Measurements from ENCODE around the gene CPNE9. TPM values are rescaled to one million over a fixed set of nuclear protein-coding genes. Genes with fewer than 3 reads are reported as not detected.

The CPNE9 gene
- total RNA-seq, 6 donors from 2014 or later: 0.20 to 0.39 (median 0.30) TPM; not detected in 3

DNA sequence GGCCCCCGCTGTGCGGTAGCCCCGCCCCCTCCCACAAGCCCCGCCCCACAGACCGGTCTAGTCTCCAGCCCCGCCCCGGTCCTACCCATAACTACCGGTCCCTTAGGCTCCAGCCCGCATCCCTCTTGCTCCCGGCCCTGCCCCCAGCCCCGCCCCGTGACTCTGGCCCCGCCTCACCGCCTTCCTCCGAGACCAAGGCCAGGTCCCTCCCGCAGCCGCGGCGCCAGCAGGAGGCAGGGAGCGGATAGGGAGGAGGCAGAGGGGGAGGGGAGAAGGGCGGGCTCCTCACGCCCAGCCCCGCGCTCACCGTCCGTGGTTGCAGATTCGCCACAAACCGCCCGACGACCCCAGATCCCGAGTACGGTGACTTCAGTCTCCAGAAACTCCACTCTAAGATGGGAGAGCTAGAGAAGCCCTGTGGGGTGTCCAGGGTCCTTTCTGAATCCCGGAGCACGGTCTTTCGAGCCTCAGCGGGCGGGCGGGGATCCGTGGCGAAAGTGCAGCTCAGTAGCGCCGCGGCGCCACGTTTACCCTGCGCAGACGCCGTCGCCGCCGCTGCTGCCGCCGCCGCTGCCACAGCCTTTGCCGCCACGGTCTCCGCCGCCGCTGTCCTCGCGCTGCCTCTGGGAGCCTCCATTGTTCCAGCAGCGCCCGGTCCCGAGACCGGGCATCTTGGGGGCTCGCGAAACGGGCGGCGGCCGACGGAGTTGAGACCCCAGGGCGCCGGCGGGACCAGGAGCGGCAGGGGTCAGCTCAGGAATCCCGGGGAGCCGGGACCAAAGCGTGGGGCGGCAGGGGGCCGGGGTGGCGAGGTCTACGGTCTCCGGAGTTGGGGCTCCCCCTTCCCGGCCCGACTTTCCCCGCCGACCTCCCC, 27.8 kb downstream of the CPNE9 start, which contains the start of gene BRPF1:
TSS of gene BRPF1 (plus strand) at position 530 of the 874 bp plus-strand sequence. CDS start 2,406 bp downstream, outside the sequence.
- Histone ChIP-seq H3K36me3 (peaks cover 4 to 26% (median 14%) of the 10 kb centered on the region in 4 donors), H3K4me1 (peaks cover 21 to 44% (median 24%) of the 10 kb centered on the region in 4 donors), H3K27me3 (no peaks in the 10 kb centered on the region), H3K9me3 (no peaks in the 10 kb centered on the region), H3K27ac (peak within 1 kb of the TSS; percentile 93 to 96 (median 96)), H3K4me3 (peak within 1 kb of the TSS; percentile 61 to 89 (median 80))
- TF ChIP-seq EP300 (IDR thresholded peaks at IDR 0.05) (no peak), POLR2A (IDR thresholded peaks at IDR 0.05) (peak in 3 of 4 donors; percentile 58 to 80 (median 59)), POLR2AphosphoS5 (IDR thresholded peaks at IDR 0.05) (peak; percentile 58 to 79), CTCF (IDR thresholded peaks at IDR 0.05) (peak in 4 of 6 experiments; percentile 16 to 45 (median 26))
- 1% methylated on average over 18 to 35 of the region's 88 CpGs for WGBS, 2 donors
- ATAC-seq (ENCODE audit: low FRiP score in 2 of 2) (peak; percentile 97 to 100), DNase-seq (peak; percentile 100)

DNA sequence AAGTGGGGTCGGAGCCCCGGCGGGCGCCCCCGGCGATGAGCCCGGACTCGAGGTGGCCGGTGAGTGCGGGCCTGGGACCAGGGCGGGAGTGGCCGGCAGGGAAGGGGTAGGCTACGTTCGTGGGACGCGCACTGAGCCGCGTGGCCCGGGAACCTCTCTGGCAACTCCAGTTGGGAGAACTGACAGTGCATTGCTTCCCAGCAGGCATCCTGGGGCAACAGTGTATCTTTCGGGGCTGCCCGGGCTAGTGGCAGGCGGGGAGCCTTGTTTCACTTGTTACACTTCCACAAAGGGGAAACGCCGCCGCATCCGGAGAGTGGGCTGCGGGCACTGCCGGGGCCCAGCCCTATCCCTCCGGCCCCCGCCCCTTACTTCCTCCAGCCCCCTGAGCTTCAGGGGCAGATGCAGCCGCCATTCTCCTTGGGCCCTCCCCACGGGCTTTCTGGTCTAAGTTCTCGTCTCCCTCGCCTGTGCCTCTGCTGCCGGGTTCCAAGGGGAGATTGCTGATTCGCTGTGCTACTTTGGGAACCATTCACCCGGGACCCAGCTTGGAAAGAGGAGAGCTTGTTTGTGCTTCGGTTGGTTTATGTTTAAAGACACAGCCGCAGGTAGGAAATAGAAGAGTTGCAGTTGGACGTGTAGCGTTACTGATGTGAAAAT, 28.6 kb downstream of the CPNE9 start:
- H3K9me3 ChIP-seq: no peaks in the 10 kb centered on the region
- TF ChIP-seq POLR2A (IDR thresholded peaks at IDR 0.05) (no peak), POLR2AphosphoS5 (IDR thresholded peaks at IDR 0.05) (no peak), EP300 (IDR thresholded peaks at IDR 0.05) (no peak), CTCF (IDR thresholded peaks at IDR 0.05) (no peak)
- peak overlapping the region; percentile 93 to 96 (median 96) for H3K27ac ChIP-seq
- no peaks in the 10 kb centered on the region for H3K27me3 ChIP-seq
- DNase-seq (peak in 1 of 2 donors; percentile 47), ATAC-seq (ENCODE audit: low FRiP score in 2 of 2) (peak in 1 of 2 donors; percentile 14)
- 1 to 8% methylated on average over 7 to 39 of the region's 41 CpGs for WGBS, 2 donors
- peaks cover 21 to 44% (median 24%) of the 10 kb centered on the region in 4 donors for H3K4me1 ChIP-seq
- H3K4me3 ChIP-seq: peak overlapping the region; percentile 61 to 89 (median 80)
- H3K36me3 ChIP-seq: peaks cover 4 to 34% (median 21%) of the 10 kb centered on the region in 4 donors

DNA sequence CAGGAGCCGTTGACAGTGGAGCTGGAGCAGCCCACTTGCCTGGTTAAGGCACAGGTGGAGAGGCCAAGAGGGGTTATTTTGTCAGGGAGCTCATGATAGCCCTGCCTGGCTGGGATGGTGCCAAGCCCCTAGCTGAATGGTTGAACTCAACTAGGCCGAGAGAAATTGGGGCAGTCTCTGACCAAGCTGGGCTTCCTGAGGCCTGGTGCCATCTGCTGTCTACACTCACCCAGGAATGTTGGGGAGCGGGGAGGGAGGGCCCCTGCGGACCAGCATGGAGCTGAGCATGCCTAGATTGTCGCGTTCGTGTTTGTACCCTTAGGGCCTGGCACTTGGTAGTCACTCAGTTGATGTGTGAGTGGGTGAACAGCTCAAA, 29.1 kb downstream of the CPNE9 start:
- Histone ChIP-seq H3K27ac (peak overlapping the region; percentile 93 to 96 (median 96)), H3K27me3 (no peaks in the 10 kb centered on the region), H3K4me1 (peaks cover 21 to 44% (median 24%) of the 10 kb centered on the region in 4 donors), H3K36me3 (peaks cover 6 to 39% (median 25%) of the 10 kb centered on the region in 4 donors), H3K4me3 (peak overlapping the region; percentile 61 to 89 (median 80)), H3K9me3 (no peaks in the 10 kb centered on the region)
- TF ChIP-seq POLR2A (IDR thresholded peaks at IDR 0.05): no peak
- no peak for TF ChIP-seq POLR2AphosphoS5 (IDR thresholded peaks at IDR 0.05)
- TF ChIP-seq EP300 (IDR thresholded peaks at IDR 0.05): no peak
- TF ChIP-seq CTCF (IDR thresholded peaks at IDR 0.05): no peak
- no peak for ATAC-seq (ENCODE audit: low FRiP score in 2 of 2)
- WGBS, 2 donors: 30 to 42% methylated on average over 7 of the region's 7 CpGs
- DNase-seq: no peak

- Histone ChIP-seq H3K4me1 (peaks cover 15 to 37% (median 17%) of the 10 kb centered on the region in 4 donors), H3K4me3 (no peak overlapping the region), H3K27ac (no peak overlapping the region), H3K36me3 (peaks cover 39 to 80% (median 66%) of the 10 kb centered on the region in 4 donors), H3K27me3 (no peaks in the 10 kb centered on the region), H3K9me3 (no peaks in the 10 kb centered on the region)
- DNase-seq: no peak
- no peak for ATAC-seq (ENCODE audit: low FRiP score in 2 of 2)
- WGBS, 2 donors: 70 to 88% methylated on average over 2 of the region's 2 CpGs
- TF ChIP-seq CTCF (IDR thresholded peaks at IDR 0.05) (no peak), EP300 (IDR thresholded peaks at IDR 0.05) (no peak), POLR2AphosphoS5 (IDR thresholded peaks at IDR 0.05) (no peak), POLR2A (IDR thresholded peaks at IDR 0.05) (no peak)
Measured at GRCh38 chr3:9736831-9737230, 33.2 kb downstream of the CPNE9 start.
